ENCODE data around the gene BEAN1. TPM values are rescaled to one million over a fixed set of nuclear protein-coding genes. Genes with fewer than 3 reads are reported as not detected.

Gene BEAN1
- total RNA-seq, 1 experiment from 2014 or later = 1.9 TPM

- no peaks in the 10 kb centered on the region for H3K36me3 ChIP-seq (ENCODE audit: low read depth, low read length)
- POLR2A ChIA-PET (ENCODE audit: unreplicated experiment) = no interaction called here
- peak overlapping the region; percentile 66; the same call in 1 of the 2 replicates for H3K9ac ChIP-seq (ENCODE audit: low read length)
- H3K9me2 ChIP-seq (replicated peaks; ENCODE audit: low read length) = no peaks in the 10 kb centered on the region
- ATAC-seq (no peak), DNase-seq (no peak)
- H2AFZ ChIP-seq (ENCODE audit: low read length) = peak overlapping the region; percentile 61; the same call in 1 of the 2 replicates
- H3F3A ChIP-seq (ENCODE audit: low read length, unreplicated experiment) = no peaks in the 10 kb centered on the region
- peaks cover 27% of the 10 kb centered on the region for H3K4me1 ChIP-seq (ENCODE audit: insufficient read depth, low read length)
- intact Hi-C loops (cut with micrococcal nuclease) = no loop called here
- no TSS peak for BruUV-seq (replicated peaks)
- no peaks in the 10 kb centered on the region for H3K9me3 ChIP-seq (ENCODE audit: low read length)
- H3K4me3 ChIP-seq (ENCODE audit: low read length) = no peak overlapping the region
- H3K27me3 ChIP-seq (ENCODE audit: low read length) = no peaks in the 10 kb centered on the region
- no peaks in the 10 kb centered on the region for H4K20me1 ChIP-seq (ENCODE audit: low read length)
- no peaks in the 10 kb centered on the region for H3K79me2 ChIP-seq (ENCODE audit: low read length)
- H3K27ac ChIP-seq (ENCODE audit: low read length) = peak overlapping the region; percentile 96
- CTCF ChIA-PET = no interaction called here
- no peak for TF ChIP-seq EZH2phosphoT487 (IDR thresholded peaks at IDR 0.05; ENCODE audit: borderline replicate concordance, low read length)
- TF ChIP-seq EZH2 (IDR thresholded peaks at IDR 0.05; ENCODE audit: low read length, unreplicated experiment) = no peak
- no peak for TF ChIP-seq CTCF (conservative IDR thresholded peaks at IDR 0.05; ENCODE audit: low read depth, low read length)
- peak overlapping the region; percentile 80 for H3K4me2 ChIP-seq (ENCODE audit: low read length)
Measured at GRCh38 chr16:66381585-66382170, 45.4 kb upstream of the BEAN1 start.

GRCh38 chr16:66382171-66382965, 44.7 kb upstream of the BEAN1 start:
- Histone ChIP-seq H3K4me3 (ENCODE audit: low read length) (peak overlapping the region; percentile 46), H3K27me3 (ENCODE audit: low read length) (no peaks in the 10 kb centered on the region), H2AFZ (ENCODE audit: low read length) (peak overlapping the region; percentile 61), H3K9me3 (ENCODE audit: low read length) (no peaks in the 10 kb centered on the region), H3K79me2 (ENCODE audit: low read length) (no peaks in the 10 kb centered on the region), H3K27ac (ENCODE audit: low read length) (peak overlapping the region; percentile 96), H3K9me2 (replicated peaks; ENCODE audit: low read length) (no peaks in the 10 kb centered on the region), H3K4me2 (ENCODE audit: low read length) (peak overlapping the region; percentile 80), H3K9ac (ENCODE audit: low read length) (peak overlapping the region; percentile 66), H3F3A (ENCODE audit: low read length, unreplicated experiment) (no peaks in the 10 kb centered on the region), H4K20me1 (ENCODE audit: low read length) (no peaks in the 10 kb centered on the region), H3K36me3 (ENCODE audit: low read depth, low read length) (no peaks in the 10 kb centered on the region), H3K4me1 (ENCODE audit: insufficient read depth, low read length) (peaks cover 27% of the 10 kb centered on the region)
- no peak for TF ChIP-seq CTCF (conservative IDR thresholded peaks at IDR 0.05; ENCODE audit: low read depth, low read length)
- TF ChIP-seq EZH2 (IDR thresholded peaks at IDR 0.05; ENCODE audit: low read length, unreplicated experiment) = no peak
- TF ChIP-seq EZH2phosphoT487 (IDR thresholded peaks at IDR 0.05; ENCODE audit: borderline replicate concordance, low read length) = no peak
- no TSS peak for BruUV-seq (replicated peaks)
- ChIA-PET CTCF (no interaction called here), POLR2A (ENCODE audit: unreplicated experiment) (no interaction called here)
- intact Hi-C loops (cut with micrococcal nuclease) = no loop called here
- peak; percentile 62 for ATAC-seq
- DNase-seq = peak; percentile 85

GRCh38 chr16:66382966-66383299, 44.2 kb upstream of the BEAN1 start:
- Histone ChIP-seq H3K4me2 (ENCODE audit: low read length) (peak overlapping the region; percentile 80), H3K9ac (ENCODE audit: low read length) (peak overlapping the region; percentile 66), H3K27me3 (ENCODE audit: low read length) (no peaks in the 10 kb centered on the region), H3K27ac (ENCODE audit: low read length) (peak overlapping the region; percentile 96), H4K20me1 (ENCODE audit: low read length) (no peaks in the 10 kb centered on the region), H3K79me2 (ENCODE audit: low read length) (no peaks in the 10 kb centered on the region), H3F3A (ENCODE audit: low read length, unreplicated experiment) (no peaks in the 10 kb centered on the region), H3K36me3 (ENCODE audit: low read depth, low read length) (no peaks in the 10 kb centered on the region), H3K9me2 (replicated peaks; ENCODE audit: low read length) (no peaks in the 10 kb centered on the region), H3K9me3 (ENCODE audit: low read length) (no peaks in the 10 kb centered on the region), H2AFZ (ENCODE audit: low read length) (peak overlapping the region; percentile 61), H3K4me1 (ENCODE audit: insufficient read depth, low read length) (peaks cover 27% of the 10 kb centered on the region), H3K4me3 (ENCODE audit: low read length) (peak overlapping the region; percentile 46; the same call in 1 of the 2 replicates)
- ChIA-PET POLR2A (ENCODE audit: unreplicated experiment) (no interaction called here), CTCF (no interaction called here)
- BruUV-seq (replicated peaks) = no TSS peak
- no peak for TF ChIP-seq CTCF (conservative IDR thresholded peaks at IDR 0.05; ENCODE audit: low read depth, low read length)
- no peak for TF ChIP-seq EZH2 (IDR thresholded peaks at IDR 0.05; ENCODE audit: low read length, unreplicated experiment)
- no peak for TF ChIP-seq EZH2phosphoT487 (IDR thresholded peaks at IDR 0.05; ENCODE audit: borderline replicate concordance, low read length)
- intact Hi-C loops (cut with micrococcal nuclease) = no loop called here
- ATAC-seq (peak; percentile 96), DNase-seq (peak; percentile 85)

Data from PC-3 (cell line).